A549 (cell line): ENCODE measurements around the gene USP38. TPM values are rescaled to one million over a fixed set of nuclear protein-coding genes. Genes with fewer than 3 reads are reported as not detected.

Source experiments
- ATAC-seq, 2 experiments: fragments of 200-7000 bp in 1 of 2; fragments of >200 bp in 1 of 2; cut with Nextera tagmentation in 1 of 2; cut with Tn5 transposase in 1 of 2; 3 replicates each; pipeline versions ENCODE4 v1.8.0 to v1.9.1; 2018 to 2020; ENCODE audit warnings: mild to moderate bottlenecking in 1 of 2, moderate library complexity in 1 of 2
- CTCF ChIA-PET: fragments of 300-600 bp; sonication (Branson Sonifier 250); formaldehyde crosslinking; extraction: SDS; loops from one replicate; lab custom pipeline; 2021; ENCODE audit warnings: antibody characterized with exemption, inconsistent platforms; lab: Yijun Ruan, JAX
- POLR2A ChIA-PET: fragments of 350-600 bp; formaldehyde crosslinking; extraction: SDS; loops from one replicate; lab custom pipeline; 2021; ENCODE audit warnings: antibody characterized with exemption, inconsistent platforms; lab: Yijun Ruan, JAX
- DNase-seq, 2 experiments: peaks; one replicate each; pipeline versions ENCODE4 v3.0.0 to v3.0.0-alpha.2; 2011 to 2016; ENCODE audit warnings: low read depth in 1 of 2, low spot score in 1 of 2
- FAIRE-seq: peaks from 2 replicates; lab custom pipeline; 2011; peaks lifted over from hg19 to GRCh38; lab: Jason Lieb, UNC
- H3K27ac ChIP-seq, 2 experiments: fragments of >200 bp; sonication (Bioruptor Twin); formaldehyde crosslinking; 3 replicates each; pipeline ENCODE4 v1.5.1; 2016 to 2017
- H3K4me1 ChIP-seq: fragments of >200 bp; sonication (Bioruptor Twin); formaldehyde crosslinking; 3 replicates; pipeline ENCODE4 v1.6.1; 2016
- H3K4me2 ChIP-seq: fragments of >200 bp; sonication (Bioruptor Twin); formaldehyde crosslinking; 3 replicates; pipeline ENCODE4 v1.6.1; 2016
- H3K4me3 ChIP-seq: fragments of >200 bp; sonication (Bioruptor Twin); formaldehyde crosslinking; 3 replicates; pipeline ENCODE4 v1.5.1; 2016
- H3K9me3 ChIP-seq: fragments of >200 bp; sonication (Bioruptor Twin); formaldehyde crosslinking; 3 replicates; pipeline ENCODE4 v1.6.1; 2016
- EHMT2 ChIP-seq: fragments of 200-600 bp; sonication (generic); IDR thresholded peaks from 2 replicates; pipeline ENCODE4 v1.6.1; 2016; ENCODE audit warnings: antibody characterized with exemption, low read depth, mild to moderate bottlenecking, moderate library complexity
- ESRRA ChIP-seq: fragments of 150-350 bp; IDR thresholded peaks from 2 replicates; pipeline ENCODE4 v1.6.1; 2014; ENCODE audit warnings: mild to moderate bottlenecking, low read length, borderline replicate concordance
- FOSL2 ChIP-seq, 2 experiments: fragments of 450-650 bp in 1 of 2; fragments of >200 bp in 1 of 2; sonication (Bioruptor Twin) in 1 of 2; formaldehyde crosslinking; IDR thresholded peaks; 2 replicates each; pipeline versions ENCODE4 v1.5.0 to v1.6.1; 2016 to 2020; ENCODE audit warnings: mild to moderate bottlenecking in 1 of 2, moderate library complexity in 1 of 2
- MAFK ChIP-seq: fragments of 450-650 bp; IDR thresholded peaks from 2 replicates; pipeline ENCODE4 v1.6.1; 2014; ENCODE audit not compliant: partially characterized antibody
- MYC ChIP-seq: IDR thresholded peaks from 2 replicates; pipeline ENCODE4 v1.6.1; 2012; ENCODE audit warnings: mild to moderate bottlenecking, inconsistent platforms, low read length, improper control_type of control experiment, borderline replicate concordance
- NFE2L2 ChIP-seq: fragments of 150-350 bp; conservative IDR thresholded peaks from 2 replicates; pipeline ENCODE4 v1.6.1; 2014; ENCODE audit warnings: low read length
- PHF8 ChIP-seq: fragments of 200-600 bp; sonication (generic); IDR thresholded peaks from 2 replicates; pipeline ENCODE4 v1.6.1; 2016; ENCODE audit warnings: low read depth, mild to moderate bottlenecking, antibody characterized with exemption, moderate library complexity, borderline replicate concordance
- RAD21 ChIP-seq, 2 experiments: fragments of >200 bp in 1 of 2; sonication (Bioruptor Twin) in 1 of 2; formaldehyde crosslinking in 1 of 2; IDR thresholded peaks in 1 of 2; conservative IDR thresholded peaks in 1 of 2; 2 replicates in 1 of 2; 3 replicates in 1 of 2; pipeline ENCODE4 v1.6.1; 2012 to 2018; ENCODE audit warnings: inconsistent platforms in 1 of 2
- ZC3H11A ChIP-seq: fragments of 450-650 bp; IDR thresholded peaks from 2 replicates; pipeline ENCODE4 v1.6.1; 2014; ENCODE audit warnings: antibody characterized with exemption, mild to moderate bottlenecking
- ZFP36 ChIP-seq: fragments of 450-650 bp; IDR thresholded peaks from 2 replicates; pipeline ENCODE4 v1.6.1; 2014; ENCODE audit warnings: borderline replicate concordance; ENCODE audit not compliant: partially characterized antibody
- ZSCAN20 ChIP-seq: fragments of 250-450 bp; sonication (Bioruptor Pico); IDR thresholded peaks from 2 replicates; pipeline ENCODE4 v1.8.0; 2022; ENCODE audit warnings: mild to moderate bottlenecking, moderate library complexity
- WGBS: methylation state at CpG from one replicate; pipeline ENCODE4 v1.1.6; 2017; ENCODE audit errors: missing lambda C conversion rate; 5-methylcytosine and 5-hydroxymethylcytosine counted together
- polyA plus RNA-seq, 4 experiments: library from polyadenylated mRNA; depleted of rRNA in 3 of 4; stranded (reverse); fragments of >200 nt; fragmentation: RNase III in 1 of 4; extraction: RNeasy Plus Mini Kit Qiagen cat#74134 plus additional on column Dnase treatment in 1 of 4; gene quantifications; 2 replicates in 3 of 4; 3 replicates in 1 of 4; pipeline ENCODE4 v1.2.3, GENCODE V29; 2011 to 2017
- TF ChIP-seq, protein P1 (sequence below): fragments of 200-600 bp; sonication (generic); IDR thresholded peaks from 2 replicates; pipeline ENCODE4 v1.6.1; 2016; ENCODE audit warnings: antibody characterized with exemption, mild to moderate bottlenecking, moderate library complexity
- TF ChIP-seq, protein P2 (sequence below): IDR thresholded peaks from 2 replicates; pipeline ENCODE4 v1.6.1; 2012
- TF ChIP-seq, protein P3 (sequence below): fragments of >200 bp; sonication (Bioruptor Twin); formaldehyde crosslinking; IDR thresholded peaks from 2 replicates; pipeline ENCODE4 v1.6.1; 2016
- TF ChIP-seq, protein P4 (sequence below): fragments of >200 bp; sonication (Bioruptor Twin); formaldehyde crosslinking; IDR thresholded peaks from 3 replicates; pipeline ENCODE4 v1.6.1; 2016
- TF ChIP-seq, protein P5 (sequence below): fragments of >200 bp; sonication (Bioruptor Twin); formaldehyde crosslinking; IDR thresholded peaks from 3 replicates; pipeline ENCODE4 v1.5.1; 2016
- TF ChIP-seq, protein P6 (sequence below): fragments of 250-450 bp; sonication (Bioruptor Pico); IDR thresholded peaks from 2 replicates; pipeline ENCODE4 v1.5.0; 2021; ENCODE audit warnings: mild to moderate bottlenecking, moderate library complexity, borderline replicate concordance

The USP38 gene
- polyA plus RNA-seq, 2 of the 4 experiments (the other 2 are of a cell fraction) = 5.6 to 10.9 TPM

DNA sequence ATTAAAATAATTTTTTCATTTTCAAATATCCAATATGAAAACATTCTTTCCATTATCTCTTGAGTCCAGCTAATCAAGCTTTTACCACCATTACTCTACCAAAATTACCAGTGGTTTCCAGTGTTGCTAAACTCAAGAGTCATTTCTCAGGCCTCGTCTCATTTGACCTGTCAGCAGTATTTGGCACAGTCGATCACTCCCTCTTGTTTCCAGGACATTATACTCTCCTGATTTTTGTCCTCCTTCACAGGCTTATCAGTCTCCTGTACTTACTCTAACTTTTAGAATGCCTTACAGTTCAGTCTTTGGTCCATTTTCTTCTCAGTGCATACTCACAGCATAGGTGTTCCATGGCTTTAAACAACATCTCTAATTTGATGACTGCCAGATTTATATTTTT is 11.6 kb downstream of the USP38 start:
- ChIA-PET POLR2A (no interaction called here), CTCF (no interaction called here)
- Histone ChIP-seq H3K4me2 (no peak overlapping the region), H3K27ac (no peak overlapping the region), H3K4me3 (no peak overlapping the region), H3K4me1 (no peaks in the 10 kb centered on the region), H3K9me3 (no peaks in the 10 kb centered on the region)
- ATAC-seq (no peak), DNase-seq (no peak), FAIRE-seq (no peak)
- peak; percentile 17 for TF ChIP-seq MAFK
- TF ChIP-seq FOSL2 (IDR thresholded peaks at IDR 0.05) = no peak
- no peak for TF ChIP-seq FOSL2 (CRISPR knock-in tag; IDR thresholded peaks at IDR 0.05)
- WGBS = 73% methylated on average over 2 of the region's 2 CpGs

DNA sequence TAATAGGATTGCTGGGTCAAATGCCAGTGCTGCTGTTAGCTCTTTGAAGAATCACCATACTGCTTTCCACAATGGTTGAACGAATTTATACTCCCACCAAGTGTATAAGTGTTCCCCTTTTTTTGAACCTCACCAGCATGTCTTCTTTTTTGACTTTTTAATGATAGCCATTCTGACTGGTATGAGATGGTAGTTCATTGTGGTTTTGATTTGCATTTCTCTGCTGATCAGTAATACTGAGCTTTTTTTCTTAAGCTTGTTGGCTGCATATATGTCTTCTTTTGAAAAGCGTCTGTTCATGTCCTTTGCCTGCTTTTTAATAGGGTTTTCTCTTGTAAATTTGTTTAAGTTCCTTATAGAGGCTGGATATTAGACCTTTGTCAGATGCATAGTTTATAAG is 14.8 kb downstream of the USP38 start:
- no peak overlapping the region for H3K4me3 ChIP-seq
- TF ChIP-seq NFE2L2 (no peak), ZSCAN20 (CRISPR knock-in tag) (no peak), PHF8 (no peak), ESRRA (no peak), EHMT2 (no peak), ZC3H11A (no peak), MYC (no peak)
- TF ChIP-seq, protein P1, sequence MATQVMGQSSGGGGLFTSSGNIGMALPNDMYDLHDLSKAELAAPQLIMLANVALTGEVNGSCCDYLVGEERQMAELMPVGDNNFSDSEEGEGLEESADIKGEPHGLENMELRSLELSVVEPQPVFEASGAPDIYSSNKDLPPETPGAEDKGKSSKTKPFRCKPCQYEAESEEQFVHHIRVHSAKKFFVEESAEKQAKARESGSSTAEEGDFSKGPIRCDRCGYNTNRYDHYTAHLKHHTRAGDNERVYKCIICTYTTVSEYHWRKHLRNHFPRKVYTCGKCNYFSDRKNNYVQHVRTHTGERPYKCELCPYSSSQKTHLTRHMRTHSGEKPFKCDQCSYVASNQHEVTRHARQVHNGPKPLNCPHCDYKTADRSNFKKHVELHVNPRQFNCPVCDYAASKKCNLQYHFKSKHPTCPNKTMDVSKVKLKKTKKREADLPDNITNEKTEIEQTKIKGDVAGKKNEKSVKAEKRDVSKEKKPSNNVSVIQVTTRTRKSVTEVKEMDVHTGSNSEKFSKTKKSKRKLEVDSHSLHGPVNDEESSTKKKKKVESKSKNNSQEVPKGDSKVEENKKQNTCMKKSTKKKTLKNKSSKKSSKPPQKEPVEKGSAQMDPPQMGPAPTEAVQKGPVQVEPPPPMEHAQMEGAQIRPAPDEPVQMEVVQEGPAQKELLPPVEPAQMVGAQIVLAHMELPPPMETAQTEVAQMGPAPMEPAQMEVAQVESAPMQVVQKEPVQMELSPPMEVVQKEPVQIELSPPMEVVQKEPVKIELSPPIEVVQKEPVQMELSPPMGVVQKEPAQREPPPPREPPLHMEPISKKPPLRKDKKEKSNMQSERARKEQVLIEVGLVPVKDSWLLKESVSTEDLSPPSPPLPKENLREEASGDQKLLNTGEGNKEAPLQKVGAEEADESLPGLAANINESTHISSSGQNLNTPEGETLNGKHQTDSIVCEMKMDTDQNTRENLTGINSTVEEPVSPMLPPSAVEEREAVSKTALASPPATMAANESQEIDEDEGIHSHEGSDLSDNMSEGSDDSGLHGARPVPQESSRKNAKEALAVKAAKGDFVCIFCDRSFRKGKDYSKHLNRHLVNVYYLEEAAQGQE = no peak
- TF ChIP-seq, protein P2, sequence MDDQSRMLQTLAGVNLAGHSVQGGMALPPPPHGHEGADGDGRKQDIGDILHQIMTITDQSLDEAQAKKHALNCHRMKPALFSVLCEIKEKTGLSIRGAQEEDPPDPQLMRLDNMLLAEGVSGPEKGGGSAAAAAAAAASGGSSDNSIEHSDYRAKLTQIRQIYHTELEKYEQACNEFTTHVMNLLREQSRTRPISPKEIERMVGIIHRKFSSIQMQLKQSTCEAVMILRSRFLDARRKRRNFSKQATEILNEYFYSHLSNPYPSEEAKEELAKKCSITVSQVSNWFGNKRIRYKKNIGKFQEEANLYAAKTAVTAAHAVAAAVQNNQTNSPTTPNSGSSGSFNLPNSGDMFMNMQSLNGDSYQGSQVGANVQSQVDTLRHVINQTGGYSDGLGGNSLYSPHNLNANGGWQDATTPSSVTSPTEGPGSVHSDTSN = no peak
- TF ChIP-seq, protein P3, sequence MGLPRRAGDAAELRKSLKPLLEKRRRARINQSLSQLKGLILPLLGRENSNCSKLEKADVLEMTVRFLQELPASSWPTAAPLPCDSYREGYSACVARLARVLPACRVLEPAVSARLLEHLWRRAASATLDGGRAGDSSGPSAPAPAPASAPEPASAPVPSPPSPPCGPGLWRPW = no peak
- H3K27ac ChIP-seq = no peak overlapping the region
- 88% methylated on average over 2 of the region's 2 CpGs for WGBS
- FAIRE-seq = no peak
- H3K4me1 ChIP-seq = no peaks in the 10 kb centered on the region
- ChIA-PET CTCF (no interaction called here), POLR2A (no interaction called here)
- no peak for DNase-seq
- H3K4me2 ChIP-seq = no peak overlapping the region
- ATAC-seq = no peak
- no peaks in the 10 kb centered on the region for H3K9me3 ChIP-seq

DNA sequence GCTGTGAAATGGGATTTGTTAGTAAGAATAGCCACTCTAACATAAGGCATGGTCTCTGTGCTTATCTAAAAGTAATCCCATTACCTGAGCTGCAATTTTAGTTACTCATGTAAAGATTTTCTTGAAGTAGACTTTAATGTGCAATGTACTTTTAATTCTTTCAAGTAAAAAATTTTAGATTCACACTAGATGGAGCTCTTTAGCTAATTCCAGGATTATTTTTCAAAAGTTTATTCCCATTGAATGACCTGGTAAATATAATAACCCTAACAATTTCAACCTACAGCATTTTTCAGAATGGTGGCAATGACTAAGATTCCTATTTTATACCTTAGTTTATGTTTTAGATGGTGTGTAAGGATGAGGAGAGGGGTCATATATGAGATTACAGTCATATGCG is 18.1 kb downstream of the USP38 start:
- WGBS = 93% methylated on average over 1 of the region's 1 CpG
- no peak overlapping the region for H3K4me3 ChIP-seq
- no peak overlapping the region for H3K4me2 ChIP-seq
- no peak overlapping the region for H3K27ac ChIP-seq
- ATAC-seq (no peak), FAIRE-seq (no peak), DNase-seq (no peak)
- ChIA-PET CTCF (interaction anchor here (1.1 kb wide), 1 partner anchor 300 kb away, joined by 3 read pairs; no protein-coding TSS in a partner anchor), POLR2A (no interaction called here)
- H3K4me1 ChIP-seq = no peaks in the 10 kb centered on the region
- no peaks in the 10 kb centered on the region for H3K9me3 ChIP-seq
- no peak for TF ChIP-seq MYC
- TF ChIP-seq, protein P4, sequence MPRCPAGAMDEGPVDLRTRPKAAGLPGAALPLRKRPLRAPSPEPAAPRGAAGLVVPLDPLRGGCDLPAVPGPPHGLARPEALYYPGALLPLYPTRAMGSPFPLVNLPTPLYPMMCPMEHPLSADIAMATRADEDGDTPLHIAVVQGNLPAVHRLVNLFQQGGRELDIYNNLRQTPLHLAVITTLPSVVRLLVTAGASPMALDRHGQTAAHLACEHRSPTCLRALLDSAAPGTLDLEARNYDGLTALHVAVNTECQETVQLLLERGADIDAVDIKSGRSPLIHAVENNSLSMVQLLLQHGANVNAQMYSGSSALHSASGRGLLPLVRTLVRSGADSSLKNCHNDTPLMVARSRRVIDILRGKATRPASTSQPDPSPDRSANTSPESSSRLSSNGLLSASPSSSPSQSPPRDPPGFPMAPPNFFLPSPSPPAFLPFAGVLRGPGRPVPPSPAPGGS = no peak
- no peak for TF ChIP-seq NFE2L2
- TF ChIP-seq, protein P5, sequence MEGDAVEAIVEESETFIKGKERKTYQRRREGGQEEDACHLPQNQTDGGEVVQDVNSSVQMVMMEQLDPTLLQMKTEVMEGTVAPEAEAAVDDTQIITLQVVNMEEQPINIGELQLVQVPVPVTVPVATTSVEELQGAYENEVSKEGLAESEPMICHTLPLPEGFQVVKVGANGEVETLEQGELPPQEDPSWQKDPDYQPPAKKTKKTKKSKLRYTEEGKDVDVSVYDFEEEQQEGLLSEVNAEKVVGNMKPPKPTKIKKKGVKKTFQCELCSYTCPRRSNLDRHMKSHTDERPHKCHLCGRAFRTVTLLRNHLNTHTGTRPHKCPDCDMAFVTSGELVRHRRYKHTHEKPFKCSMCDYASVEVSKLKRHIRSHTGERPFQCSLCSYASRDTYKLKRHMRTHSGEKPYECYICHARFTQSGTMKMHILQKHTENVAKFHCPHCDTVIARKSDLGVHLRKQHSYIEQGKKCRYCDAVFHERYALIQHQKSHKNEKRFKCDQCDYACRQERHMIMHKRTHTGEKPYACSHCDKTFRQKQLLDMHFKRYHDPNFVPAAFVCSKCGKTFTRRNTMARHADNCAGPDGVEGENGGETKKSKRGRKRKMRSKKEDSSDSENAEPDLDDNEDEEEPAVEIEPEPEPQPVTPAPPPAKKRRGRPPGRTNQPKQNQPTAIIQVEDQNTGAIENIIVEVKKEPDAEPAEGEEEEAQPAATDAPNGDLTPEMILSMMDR = peak; percentile 34; the same call in 1 of the 3 replicates
- TF ChIP-seq ZFP36 = no peak
- TF ChIP-seq, protein P6, sequence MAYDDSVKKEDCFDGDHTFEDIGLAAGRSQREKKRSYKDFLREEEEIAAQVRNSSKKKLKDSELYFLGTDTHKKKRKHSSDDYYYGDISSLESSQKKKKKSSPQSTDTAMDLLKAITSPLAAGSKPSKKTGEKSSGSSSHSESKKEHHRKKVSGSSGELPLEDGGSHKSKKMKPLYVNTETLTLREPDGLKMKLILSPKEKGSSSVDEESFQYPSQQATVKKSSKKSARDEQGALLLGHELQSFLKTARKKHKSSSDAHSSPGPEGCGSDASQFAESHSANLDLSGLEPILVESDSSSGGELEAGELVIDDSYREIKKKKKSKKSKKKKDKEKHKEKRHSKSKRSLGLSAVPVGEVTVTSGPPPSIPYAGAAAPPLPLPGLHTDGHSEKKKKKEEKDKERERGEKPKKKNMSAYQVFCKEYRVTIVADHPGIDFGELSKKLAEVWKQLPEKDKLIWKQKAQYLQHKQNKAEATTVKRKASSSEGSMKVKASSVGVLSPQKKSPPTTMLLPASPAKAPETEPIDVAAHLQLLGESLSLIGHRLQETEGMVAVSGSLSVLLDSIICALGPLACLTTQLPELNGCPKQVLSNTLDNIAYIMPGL = no peak
- peak; percentile 28 to 43; a peak in 4 of 5 replicates for TF ChIP-seq RAD21 (conservative IDR thresholded peaks at IDR 0.05 in 1 of 2, IDR thresholded peaks at IDR 0.05 in 1 of 2)
